CD4-positive, alpha-beta T cell (primary cell): ENCODE measurements around the gene COG8. TPM values are rescaled to one million over a fixed set of nuclear protein-coding genes. Genes with fewer than 3 reads are reported as not detected.

Experiments used
- ATAC-seq: fragments of 200-7000 bp; cut with Tn5 transposase; one replicate; pipeline ENCODE4 v1.10.0; 2022; ENCODE audit warnings: mild to moderate bottlenecking; ENCODE audit not compliant: poor library complexity
- CTCF ChIA-PET: fragments of 350-600 bp; sonication (Branson Sonifier 250); formaldehyde crosslinking; loops from one replicate; lab custom pipeline; 2021; ENCODE audit warnings: antibody characterized with exemption, inconsistent platforms; lab: Charles Lee
- POLR2A ChIA-PET: fragments of 350-600 bp; sonication (Branson Sonifier 250); formaldehyde crosslinking; loops from one replicate; lab custom pipeline; 2021; ENCODE audit warnings: antibody characterized with exemption, inconsistent platforms; lab: Charles Lee
- DNase-seq, 14 experiments: peaks; one replicate each; pipeline ENCODE4 v3.0.0-alpha.2; 2013 to 2020; ENCODE audit warnings: mixed read lengths in 2 of 14
- H3K27ac ChIP-seq, 2 donors: one replicate each; pipeline versions ENCODE4 v1.5.1 to v1.7.0; 2013; ENCODE audit warnings: low read length in 2 of 2, low read depth in 1 of 2, mild to moderate bottlenecking in 1 of 2
- H3K27me3 ChIP-seq, 2 experiments: 1 replicate in 1 of 2; 2 replicates in 1 of 2; pipeline versions ENCODE4 v1.6.1 to v1.7.0; 2013; ENCODE audit warnings: low read length in 2 of 2, control low read depth in 1 of 2, mild to moderate bottlenecking in 1 of 2, moderate library complexity in 1 of 2; ENCODE audit not compliant: insufficient read depth in 2 of 2, control insufficient read depth in 1 of 2
- H3K36me3 ChIP-seq: one replicate; pipeline ENCODE4 v1.6.1; 2013; ENCODE audit warnings: low read length, control low read depth; ENCODE audit not compliant: insufficient read depth
- H3K4me1 ChIP-seq: one replicate; pipeline ENCODE4 v1.6.1; 2013; ENCODE audit warnings: low read length, control low read depth; ENCODE audit not compliant: insufficient read depth
- H3K4me3 ChIP-seq: one replicate; pipeline ENCODE4 v1.5.1; 2013; ENCODE audit warnings: mild to moderate bottlenecking, low read length, moderate library complexity
- H3K9me3 ChIP-seq, 2 experiments: 1 replicate in 1 of 2; 2 replicates in 1 of 2; pipeline versions ENCODE4 v1.6.1 to v1.7.0; 2013; ENCODE audit warnings: low read length in 2 of 2, mild to moderate bottlenecking in 2 of 2, control low read depth in 1 of 2, moderate library complexity in 1 of 2; ENCODE audit not compliant: control insufficient read depth in 1 of 2, insufficient read depth in 1 of 2
- H3K27ac Mint-ChIP-seq: one replicate; pipeline ENCODE4 v1.8.0; 2020; ENCODE audit warnings: mixed read lengths
- H3K27me3 Mint-ChIP-seq: one replicate; pipeline ENCODE4 v1.8.0; 2021; ENCODE audit warnings: mixed read lengths
- H3K36me3 Mint-ChIP-seq: one replicate; pipeline ENCODE4 v1.8.0; 2021; ENCODE audit warnings: low read depth, mixed read lengths
- H3K4me1 Mint-ChIP-seq: one replicate; pipeline ENCODE4 v1.8.0; 2021; ENCODE audit warnings: low read depth, mixed read lengths
- H3K4me3 Mint-ChIP-seq: one replicate; pipeline ENCODE4 v1.8.0; 2020; ENCODE audit warnings: mild to moderate bottlenecking, mixed read lengths
- H3K9me3 Mint-ChIP-seq: one replicate; pipeline ENCODE4 v1.8.0; 2020; ENCODE audit warnings: mixed read lengths
- intact Hi-C, 2 experiments: fragments of 100-400 bp; cut with DNase I in 1 of 2; cut with micrococcal nuclease in 1 of 2; formaldehyde crosslinking; loops; one replicate each; pipeline versions ENCODE4 v1.15.1 to v1.9.0; 2023 to 2025; cut with DNase I, micrococcal nuclease
- total RNA-seq, 174 experiments: library from RNA in 2 of 174; stranded (reverse) in 2 of 174; gene quantifications; one replicate each; pipeline ENCODE4 v1.2.3 and lab custom pipeline; 2021 to 2026
- TF ChIP-seq, protein P1 (sequence below): fragments of 200-600 bp; IDR thresholded peaks from one replicate; pipeline ENCODE4 v1.8.0; 2022; ENCODE audit warnings: antibody characterized with exemption, mild to moderate bottlenecking

Gene COG8
- total RNA-seq, 2 experiments from 2014 or later, result 18.4 to 19.3 TPM

DNA sequence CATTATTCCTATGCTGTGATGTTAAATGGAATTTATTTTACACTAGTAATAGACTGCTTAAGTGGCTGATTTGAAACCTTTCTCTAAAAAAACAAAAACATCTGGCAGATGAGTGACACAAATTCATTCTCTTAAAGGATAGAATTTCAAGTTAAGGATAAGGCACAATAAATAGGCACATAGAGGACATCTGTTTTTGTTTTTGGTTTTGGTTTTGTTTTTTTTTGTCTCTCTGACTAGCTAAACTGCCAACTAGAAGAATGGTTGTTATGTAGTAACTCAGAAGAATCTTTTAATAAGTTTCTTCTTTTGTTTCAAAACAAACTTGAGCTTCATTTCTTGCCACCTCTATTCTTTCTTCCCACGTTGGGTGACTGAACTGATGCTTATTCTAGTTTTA, 33.3 kb downstream of the COG8 start:
- no peak for DNase-seq
- Mint-ChIP-seq H3K36me3 (peaks cover 6% of the 10 kb centered on the region), H3K4me3 (no peak overlapping the region), H3K27me3 (no peaks in the 10 kb centered on the region), H3K9me3 (no peaks in the 10 kb centered on the region), H3K4me1 (peaks cover 8% of the 10 kb centered on the region), H3K27ac (no peak overlapping the region)
- CTCF ChIA-PET, result interaction anchor here (1.0 kb wide), 1 partner anchor 156 kb away, joined by 4 read pairs; no protein-coding TSS in a partner anchor
- Histone ChIP-seq H3K4me3 (no peak overlapping the region), H3K4me1 (peaks cover 8% of the 10 kb centered on the region), H3K36me3 (no peaks in the 10 kb centered on the region), H3K27ac (no peak overlapping the region), H3K27me3 (no peaks in the 10 kb centered on the region), H3K9me3 (no peaks in the 10 kb centered on the region)
- no peak for ATAC-seq
- TF ChIP-seq, protein P1, sequence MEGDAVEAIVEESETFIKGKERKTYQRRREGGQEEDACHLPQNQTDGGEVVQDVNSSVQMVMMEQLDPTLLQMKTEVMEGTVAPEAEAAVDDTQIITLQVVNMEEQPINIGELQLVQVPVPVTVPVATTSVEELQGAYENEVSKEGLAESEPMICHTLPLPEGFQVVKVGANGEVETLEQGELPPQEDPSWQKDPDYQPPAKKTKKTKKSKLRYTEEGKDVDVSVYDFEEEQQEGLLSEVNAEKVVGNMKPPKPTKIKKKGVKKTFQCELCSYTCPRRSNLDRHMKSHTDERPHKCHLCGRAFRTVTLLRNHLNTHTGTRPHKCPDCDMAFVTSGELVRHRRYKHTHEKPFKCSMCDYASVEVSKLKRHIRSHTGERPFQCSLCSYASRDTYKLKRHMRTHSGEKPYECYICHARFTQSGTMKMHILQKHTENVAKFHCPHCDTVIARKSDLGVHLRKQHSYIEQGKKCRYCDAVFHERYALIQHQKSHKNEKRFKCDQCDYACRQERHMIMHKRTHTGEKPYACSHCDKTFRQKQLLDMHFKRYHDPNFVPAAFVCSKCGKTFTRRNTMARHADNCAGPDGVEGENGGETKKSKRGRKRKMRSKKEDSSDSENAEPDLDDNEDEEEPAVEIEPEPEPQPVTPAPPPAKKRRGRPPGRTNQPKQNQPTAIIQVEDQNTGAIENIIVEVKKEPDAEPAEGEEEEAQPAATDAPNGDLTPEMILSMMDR, result no peak
- POLR2A ChIA-PET, result no interaction called here
- intact Hi-C loops, result loop anchor here in 1 of 2 experiments (5.0 kb wide), 2 partner anchors 464 to 859 kb away; partner anchors contain the start of genes SMPD3 and TANGO6

DNA sequence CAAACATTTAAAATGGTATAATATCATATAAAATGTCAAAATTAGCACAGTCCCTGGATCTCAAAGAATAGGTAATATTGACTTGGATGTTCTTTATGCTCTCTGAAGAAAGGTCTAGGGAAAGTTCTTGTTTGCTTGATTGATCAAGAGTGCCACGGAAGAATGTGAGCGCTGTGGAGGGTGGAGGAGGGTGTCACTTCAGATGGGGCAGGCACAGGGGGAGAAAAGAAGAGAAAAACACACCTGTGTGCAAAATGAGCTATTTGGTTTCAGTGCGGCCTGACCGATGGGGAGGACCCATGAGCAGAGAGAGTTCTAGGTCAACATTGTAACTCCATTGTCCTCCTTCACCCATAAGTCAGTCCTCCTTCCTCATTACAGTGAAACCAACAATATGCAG, 37.1 kb downstream of the COG8 start:
- intact Hi-C loops, result no loop called here
- no peaks in the 10 kb centered on the region for H3K4me1 Mint-ChIP-seq
- ChIA-PET POLR2A (no interaction called here), CTCF (interaction anchor here (1.0 to 1.5 kb wide), 2 partner anchors 14 to 16 kb away, joined by 3 read pairs; no protein-coding TSS in a partner anchor)
- Histone ChIP-seq H3K9me3 (no peaks in the 10 kb centered on the region), H3K4me3 (no peak overlapping the region), H3K4me1 (no peaks in the 10 kb centered on the region), H3K27ac (no peak overlapping the region), H3K36me3 (peaks cover 4% of the 10 kb centered on the region), H3K27me3 (no peaks in the 10 kb centered on the region)
- no peak overlapping the region for H3K27ac Mint-ChIP-seq
- H3K36me3 Mint-ChIP-seq, result peaks cover 19% of the 10 kb centered on the region
- no peaks in the 10 kb centered on the region for H3K27me3 Mint-ChIP-seq
- ATAC-seq (no peak), DNase-seq (no peak)
- H3K4me3 Mint-ChIP-seq, result no peak overlapping the region
- no peaks in the 10 kb centered on the region for H3K9me3 Mint-ChIP-seq
- TF ChIP-seq, protein P1, result no peak

DNA sequence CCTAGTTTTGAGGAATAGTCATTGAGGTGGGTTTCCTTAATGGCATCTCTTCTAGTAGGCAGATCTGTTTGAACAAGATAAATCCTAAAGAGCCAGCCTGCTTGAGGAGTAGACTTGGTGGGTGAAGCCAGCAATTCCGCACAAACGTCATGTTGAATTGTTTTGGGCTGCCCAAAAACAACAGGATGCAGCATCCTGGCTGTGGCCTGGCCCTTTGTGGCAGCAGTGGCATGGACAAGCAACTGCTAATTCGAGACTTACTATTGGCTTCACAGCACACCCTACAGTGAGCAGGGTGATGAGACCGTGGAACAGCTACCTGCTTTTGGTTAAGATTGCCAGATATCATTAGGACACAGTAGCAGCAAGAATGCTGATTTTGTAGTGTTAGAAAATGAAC, 37.5 kb downstream of the COG8 start:
- DNase-seq, result no peak
- POLR2A ChIA-PET, result no interaction called here
- no peaks in the 10 kb centered on the region for H3K27me3 ChIP-seq
- intact Hi-C loops, result no loop called here
- Mint-ChIP-seq H3K36me3 (peaks cover 19% of the 10 kb centered on the region), H3K9me3 (no peaks in the 10 kb centered on the region), H3K4me1 (no peaks in the 10 kb centered on the region), H3K27me3 (no peaks in the 10 kb centered on the region), H3K27ac (no peak overlapping the region), H3K4me3 (no peak overlapping the region)
- no peaks in the 10 kb centered on the region for H3K4me1 ChIP-seq
- peaks cover 4% of the 10 kb centered on the region for H3K36me3 ChIP-seq
- H3K4me3 ChIP-seq, result no peak overlapping the region
- CTCF ChIA-PET, result interaction anchor here (1.0 kb wide), 1 partner anchor 16 kb away, joined by 3 read pairs; no protein-coding TSS in a partner anchor
- H3K9me3 ChIP-seq, result no peaks in the 10 kb centered on the region
- H3K27ac ChIP-seq, result no peak overlapping the region
- TF ChIP-seq, protein P1, result no peak
- ATAC-seq, result no peak
